ENCODE results near the gene KLRF2. TPM values are rescaled to one million over a fixed set of nuclear protein-coding genes. Genes with fewer than 3 reads are reported as not detected.

The KLRF2 gene
- total RNA-seq, 1 experiment from 2014 or later = not detected

DNA sequence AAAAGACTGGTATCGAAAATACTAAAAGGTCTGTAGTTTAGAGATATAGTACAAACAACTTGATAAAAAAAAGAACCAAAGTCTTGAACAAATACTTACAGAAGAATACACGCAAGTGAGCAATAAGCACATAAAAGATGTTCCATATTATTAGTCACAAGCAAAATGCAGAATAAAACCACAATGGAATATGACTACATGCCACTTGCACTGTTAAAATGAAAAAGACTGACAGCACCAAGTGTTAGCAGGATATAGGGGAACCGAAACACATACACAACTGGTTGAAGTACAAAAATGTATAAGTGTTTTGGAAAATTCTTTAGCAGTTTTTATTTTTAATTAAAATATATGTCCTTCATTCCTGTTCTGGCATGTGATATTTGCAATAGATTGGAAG, 47.3 kb downstream of the KLRF2 start:
- H2BK15ac ChIP-seq (ENCODE audit: low read depth, low read length) = no peak overlapping the region
- H2AK5ac ChIP-seq (ENCODE audit: insufficient read length, low read length) = no peak overlapping the region
- Mint-ChIP-seq H3K9me3 (no peaks in the 10 kb centered on the region; a peak in 1 of 5 replicates), H3K27me3 (ENCODE audit: low read depth) (no peaks in the 10 kb centered on the region), H3K36me3 (ENCODE audit: insufficient read depth in 1 of 3, low read depth in 3 of 3) (no peaks in the 10 kb centered on the region), H3K4me3 (no peak overlapping the region), H3K27ac (no peak overlapping the region), H3K4me1 (peaks cover 2 to 3% of the 10 kb centered on the region in 2 experiments; a peak in 3 of 4 replicates)
- H3K56ac ChIP-seq (ENCODE audit: insufficient read length, low read depth, low read length) = no peak overlapping the region
- no peaks in the 10 kb centered on the region for H3K4me1 ChIP-seq (ENCODE audit: insufficient read depth, low read length)
- TF ChIP-seq, protein P1, sequence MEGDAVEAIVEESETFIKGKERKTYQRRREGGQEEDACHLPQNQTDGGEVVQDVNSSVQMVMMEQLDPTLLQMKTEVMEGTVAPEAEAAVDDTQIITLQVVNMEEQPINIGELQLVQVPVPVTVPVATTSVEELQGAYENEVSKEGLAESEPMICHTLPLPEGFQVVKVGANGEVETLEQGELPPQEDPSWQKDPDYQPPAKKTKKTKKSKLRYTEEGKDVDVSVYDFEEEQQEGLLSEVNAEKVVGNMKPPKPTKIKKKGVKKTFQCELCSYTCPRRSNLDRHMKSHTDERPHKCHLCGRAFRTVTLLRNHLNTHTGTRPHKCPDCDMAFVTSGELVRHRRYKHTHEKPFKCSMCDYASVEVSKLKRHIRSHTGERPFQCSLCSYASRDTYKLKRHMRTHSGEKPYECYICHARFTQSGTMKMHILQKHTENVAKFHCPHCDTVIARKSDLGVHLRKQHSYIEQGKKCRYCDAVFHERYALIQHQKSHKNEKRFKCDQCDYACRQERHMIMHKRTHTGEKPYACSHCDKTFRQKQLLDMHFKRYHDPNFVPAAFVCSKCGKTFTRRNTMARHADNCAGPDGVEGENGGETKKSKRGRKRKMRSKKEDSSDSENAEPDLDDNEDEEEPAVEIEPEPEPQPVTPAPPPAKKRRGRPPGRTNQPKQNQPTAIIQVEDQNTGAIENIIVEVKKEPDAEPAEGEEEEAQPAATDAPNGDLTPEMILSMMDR (conservative IDR thresholded peaks at IDR 0.05) = no peak
- no peak overlapping the region for H2AFZ ChIP-seq (ENCODE audit: low read length)
- no peaks in the 10 kb centered on the region for H3K23me2 ChIP-seq (ENCODE audit: insufficient read length, low read depth, low read length, poor library complexity, severe bottlenecking)
- H3T11ph ChIP-seq (ENCODE audit: low read length) = no peak overlapping the region
- no CpG with 5 or more reads among the region's 3 CpGs for WGBS (ENCODE audit: extremely low coverage, insufficient read length, low lambda C conversion rate)
- H3K14ac ChIP-seq (ENCODE audit: insufficient read depth, low read length) = no peak overlapping the region
- DNase-seq = no peak
- no peaks in the 10 kb centered on the region for H4K20me1 ChIP-seq (ENCODE audit: control insufficient read depth, insufficient read depth, insufficient read length)
- H4K5ac ChIP-seq (ENCODE audit: insufficient read length, low read depth, low read length) = no peak overlapping the region
- H3K27me3 ChIP-seq (ENCODE audit: insufficient read depth, low read length) = no peaks in the 10 kb centered on the region
- no peak overlapping the region for H4K8ac ChIP-seq (replicated peaks; ENCODE audit: insufficient read length, low read depth, low read length)
- H3K79me1 ChIP-seq (ENCODE audit: insufficient read depth, low read depth, low read length, poor library complexity, severe bottlenecking) = no peaks in the 10 kb centered on the region
- no peak overlapping the region for H2BK12ac ChIP-seq (ENCODE audit: insufficient read length, low read depth, low read length)
- no peak overlapping the region for H2BK120ac ChIP-seq (ENCODE audit: low read depth, low read length, poor library complexity, severe bottlenecking)
- H3K9ac ChIP-seq (ENCODE audit: extremely low read depth, insufficient read length, low read length) = no peak overlapping the region
- no peak overlapping the region for H3K18ac ChIP-seq (ENCODE audit: insufficient read length, low read depth, low read length)
- H2BK20ac ChIP-seq (ENCODE audit: low read depth, low read length, poor library complexity, severe bottlenecking) = no peak overlapping the region
- H4K91ac ChIP-seq (ENCODE audit: insufficient read length, low read depth, low read length) = no peak overlapping the region
- no peak overlapping the region for H3K23ac ChIP-seq (ENCODE audit: insufficient read length, low read depth, low read length)
- H3K4me2 ChIP-seq (ENCODE audit: insufficient read depth, insufficient read length, low read length) = no peak overlapping the region
- H3K79me2 ChIP-seq (ENCODE audit: insufficient read depth, low read length) = no peaks in the 10 kb centered on the region
- H2BK5ac ChIP-seq (ENCODE audit: insufficient read length, low read length) = no peak overlapping the region
- no peak overlapping the region for H3K27ac ChIP-seq (ENCODE audit: insufficient read length, low read depth, low read length)
- no peak overlapping the region for H3K4ac ChIP-seq (ENCODE audit: low read depth, low read length)
- H3K9me3 ChIP-seq (ENCODE audit: control insufficient read depth, low read depth, low read length) = no peaks in the 10 kb centered on the region

All from H9 (cell line).